SK-N-SH treated with all-trans-retinoic acid at 6 μM for 48 hours (cell line): ENCODE measurements around the gene PLXNA4.

Source experiments
- ATAC-seq: fragments of 200-7000 bp; cut with Tn5 transposase; 3 replicates; pipeline ENCODE4 v1.9.1; 2020; ENCODE audit warnings: mild to moderate bottlenecking, moderate library complexity
- ARNTL ChIP-seq: fragments of 450-650 bp; formaldehyde crosslinking; IDR thresholded peaks from 2 replicates; pipeline ENCODE4 v1.5.0; 2020; ENCODE audit warnings: low read depth, mild to moderate bottlenecking, moderate library complexity, borderline replicate concordance
- BACH2 ChIP-seq: fragments of 250-450 bp; sonication (Bioruptor Pico); IDR thresholded peaks from 2 replicates; pipeline ENCODE4 v1.9.0; 2021; ENCODE audit warnings: mild to moderate bottlenecking, borderline replicate concordance
- CSDC2 ChIP-seq: fragments of 250-450 bp; sonication (Bioruptor Pico); IDR thresholded peaks from 2 replicates; pipeline ENCODE4 v1.5.0; 2020; ENCODE audit warnings: mild to moderate bottlenecking, moderate library complexity
- ESRRG ChIP-seq: fragments of 250-450 bp; sonication (Bioruptor Pico); IDR thresholded peaks from 2 replicates; pipeline ENCODE4 v1.6.1; 2021; ENCODE audit warnings: mild to moderate bottlenecking
- GLIS3 ChIP-seq: fragments of 250-450 bp; sonication (Bioruptor Pico); IDR thresholded peaks from 2 replicates; pipeline ENCODE4 v1.5.0; 2020; ENCODE audit warnings: mild to moderate bottlenecking, moderate library complexity
- ISL1 ChIP-seq: fragments of 250-450 bp; sonication (Bioruptor Pico); IDR thresholded peaks from 2 replicates; pipeline ENCODE4 v2.1.2; 2022; ENCODE audit warnings: mild to moderate bottlenecking, moderate library complexity
- OSR1 ChIP-seq: fragments of 250-450 bp; sonication (Bioruptor Pico); IDR thresholded peaks from 2 replicates; pipeline ENCODE4 v1.8.0; 2022; ENCODE audit warnings: moderate library complexity, mild to moderate bottlenecking, inconsistent platforms
- POU6F1 ChIP-seq: fragments of 250-450 bp; sonication (Bioruptor Pico); IDR thresholded peaks from 2 replicates; pipeline ENCODE4 v1.8.0; 2021; ENCODE audit warnings: low read depth, mild to moderate bottlenecking, moderate library complexity, borderline replicate concordance
- RARB ChIP-seq: fragments of 250-450 bp; sonication (Bioruptor Pico); IDR thresholded peaks from 2 replicates; pipeline ENCODE4 v1.8.0; 2021; ENCODE audit warnings: mild to moderate bottlenecking, moderate library complexity
- TCF4 ChIP-seq: fragments of 250-450 bp; sonication (Bioruptor Pico); IDR thresholded peaks from 2 replicates; pipeline ENCODE4 v1.8.0; 2021; ENCODE audit warnings: mild to moderate bottlenecking, moderate library complexity, borderline replicate concordance
- TOX ChIP-seq: fragments of 250-450 bp; sonication (Bioruptor Pico); IDR thresholded peaks from 2 replicates; pipeline ENCODE4 v1.8.0; 2021; ENCODE audit warnings: mild to moderate bottlenecking, moderate library complexity, borderline replicate concordance
- ZC3H10 ChIP-seq: fragments of 250-450 bp; sonication (Bioruptor Pico); IDR thresholded peaks from 2 replicates; pipeline ENCODE4 v1.5.1; 2021; ENCODE audit warnings: mild to moderate bottlenecking, moderate library complexity
- ZFP3 ChIP-seq: fragments of 250-450 bp; sonication (Bioruptor Pico); IDR thresholded peaks from 2 replicates; pipeline ENCODE4 v1.5.0; 2020; ENCODE audit warnings: mild to moderate bottlenecking, moderate library complexity
- ZNF565 ChIP-seq: fragments of 450-650 bp; formaldehyde crosslinking; conservative IDR thresholded peaks from 2 replicates; pipeline ENCODE4 v1.5.0; 2020; ENCODE audit warnings: low read depth, mild to moderate bottlenecking, moderate library complexity
- ZNF8 ChIP-seq: fragments of 450-650 bp; formaldehyde crosslinking; IDR thresholded peaks from 2 replicates; pipeline ENCODE4 v1.5.0; 2020; ENCODE audit warnings: mild to moderate bottlenecking, moderate library complexity
- TF ChIP-seq, protein P1 (sequence below): fragments of 250-450 bp; sonication (Bioruptor Pico); IDR thresholded peaks from 2 replicates; pipeline ENCODE4 v1.5.1; 2021; ENCODE audit warnings: mild to moderate bottlenecking, moderate library complexity
- TF ChIP-seq, protein P2 (sequence below): fragments of 250-450 bp; sonication (Bioruptor Pico); IDR thresholded peaks from 2 replicates; pipeline ENCODE4 v1.8.0; 2020; ENCODE audit warnings: mild to moderate bottlenecking, moderate library complexity, borderline replicate concordance
- TF ChIP-seq, protein P3 (sequence below): fragments of 250-450 bp; sonication (Bioruptor Pico); IDR thresholded peaks from 2 replicates; pipeline ENCODE4 v1.5.0; 2020; ENCODE audit warnings: mild to moderate bottlenecking, moderate library complexity

PLXNA4 gene

DNA sequence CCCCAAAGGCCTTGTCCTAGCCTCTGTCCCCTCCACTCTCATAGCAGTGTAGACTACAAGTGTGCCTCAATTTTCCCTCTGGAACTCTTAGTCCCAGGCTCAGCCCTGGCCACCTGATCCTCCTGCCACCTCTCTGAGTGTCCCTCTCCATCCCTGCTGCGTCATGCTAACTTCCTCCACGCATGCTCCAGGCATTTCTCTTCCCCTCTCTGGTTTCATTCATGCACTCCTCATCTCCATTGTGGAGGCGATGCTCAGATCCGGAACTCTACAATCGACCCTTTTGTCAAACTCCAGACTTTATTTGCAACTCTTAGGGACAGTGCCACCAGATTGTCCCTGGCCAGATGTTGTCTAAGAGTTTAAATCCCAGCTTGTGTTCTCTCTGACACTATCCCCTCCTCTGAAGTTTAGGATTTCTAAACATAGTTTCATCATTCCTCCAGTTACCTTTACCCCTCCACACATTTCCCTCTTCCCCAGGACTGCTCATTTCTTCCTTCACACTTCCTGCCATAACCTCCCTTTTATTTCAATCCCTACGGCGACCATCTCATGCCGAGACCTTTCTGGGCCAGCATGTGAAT is 492.6 kb downstream of the PLXNA4 start:
- no peak for ATAC-seq
- TF ChIP-seq GLIS3 (CRISPR knock-in tag) (no peak), ZC3H10 (CRISPR knock-in tag) (no peak), ZNF8 (CRISPR knock-in tag) (no peak), BACH2 (CRISPR knock-in tag) (no peak), ESRRG (CRISPR knock-in tag) (no peak), TOX (CRISPR knock-in tag) (no peak), CSDC2 (CRISPR knock-in tag) (no peak), ARNTL (no peak), POU6F1 (CRISPR knock-in tag) (no peak)
- TF ChIP-seq, protein P1, sequence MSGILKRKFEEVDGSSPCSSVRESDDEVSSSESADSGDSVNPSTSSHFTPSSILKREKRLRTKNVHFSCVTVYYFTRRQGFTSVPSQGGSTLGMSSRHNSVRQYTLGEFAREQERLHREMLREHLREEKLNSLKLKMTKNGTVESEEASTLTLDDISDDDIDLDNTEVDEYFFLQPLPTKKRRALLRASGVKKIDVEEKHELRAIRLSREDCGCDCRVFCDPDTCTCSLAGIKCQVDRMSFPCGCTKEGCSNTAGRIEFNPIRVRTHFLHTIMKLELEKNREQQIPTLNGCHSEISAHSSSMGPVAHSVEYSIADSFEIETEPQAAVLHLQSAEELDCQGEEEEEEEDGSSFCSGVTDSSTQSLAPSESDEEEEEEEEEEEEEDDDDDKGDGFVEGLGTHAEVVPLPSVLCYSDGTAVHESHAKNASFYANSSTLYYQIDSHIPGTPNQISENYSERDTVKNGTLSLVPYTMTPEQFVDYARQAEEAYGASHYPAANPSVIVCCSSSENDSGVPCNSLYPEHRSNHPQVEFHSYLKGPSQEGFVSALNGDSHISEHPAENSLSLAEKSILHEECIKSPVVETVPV (CRISPR knock-in tag) = no peak
- TF ChIP-seq, protein P2, sequence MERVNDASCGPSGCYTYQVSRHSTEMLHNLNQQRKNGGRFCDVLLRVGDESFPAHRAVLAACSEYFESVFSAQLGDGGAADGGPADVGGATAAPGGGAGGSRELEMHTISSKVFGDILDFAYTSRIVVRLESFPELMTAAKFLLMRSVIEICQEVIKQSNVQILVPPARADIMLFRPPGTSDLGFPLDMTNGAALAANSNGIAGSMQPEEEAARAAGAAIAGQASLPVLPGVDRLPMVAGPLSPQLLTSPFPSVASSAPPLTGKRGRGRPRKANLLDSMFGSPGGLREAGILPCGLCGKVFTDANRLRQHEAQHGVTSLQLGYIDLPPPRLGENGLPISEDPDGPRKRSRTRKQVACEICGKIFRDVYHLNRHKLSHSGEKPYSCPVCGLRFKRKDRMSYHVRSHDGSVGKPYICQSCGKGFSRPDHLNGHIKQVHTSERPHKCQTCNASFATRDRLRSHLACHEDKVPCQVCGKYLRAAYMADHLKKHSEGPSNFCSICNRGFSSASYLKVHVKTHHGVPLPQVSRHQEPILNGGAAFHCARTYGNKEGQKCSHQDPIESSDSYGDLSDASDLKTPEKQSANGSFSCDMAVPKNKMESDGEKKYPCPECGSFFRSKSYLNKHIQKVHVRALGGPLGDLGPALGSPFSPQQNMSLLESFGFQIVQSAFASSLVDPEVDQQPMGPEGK (CRISPR knock-in tag) = no peak
- TF ChIP-seq, protein P3, sequence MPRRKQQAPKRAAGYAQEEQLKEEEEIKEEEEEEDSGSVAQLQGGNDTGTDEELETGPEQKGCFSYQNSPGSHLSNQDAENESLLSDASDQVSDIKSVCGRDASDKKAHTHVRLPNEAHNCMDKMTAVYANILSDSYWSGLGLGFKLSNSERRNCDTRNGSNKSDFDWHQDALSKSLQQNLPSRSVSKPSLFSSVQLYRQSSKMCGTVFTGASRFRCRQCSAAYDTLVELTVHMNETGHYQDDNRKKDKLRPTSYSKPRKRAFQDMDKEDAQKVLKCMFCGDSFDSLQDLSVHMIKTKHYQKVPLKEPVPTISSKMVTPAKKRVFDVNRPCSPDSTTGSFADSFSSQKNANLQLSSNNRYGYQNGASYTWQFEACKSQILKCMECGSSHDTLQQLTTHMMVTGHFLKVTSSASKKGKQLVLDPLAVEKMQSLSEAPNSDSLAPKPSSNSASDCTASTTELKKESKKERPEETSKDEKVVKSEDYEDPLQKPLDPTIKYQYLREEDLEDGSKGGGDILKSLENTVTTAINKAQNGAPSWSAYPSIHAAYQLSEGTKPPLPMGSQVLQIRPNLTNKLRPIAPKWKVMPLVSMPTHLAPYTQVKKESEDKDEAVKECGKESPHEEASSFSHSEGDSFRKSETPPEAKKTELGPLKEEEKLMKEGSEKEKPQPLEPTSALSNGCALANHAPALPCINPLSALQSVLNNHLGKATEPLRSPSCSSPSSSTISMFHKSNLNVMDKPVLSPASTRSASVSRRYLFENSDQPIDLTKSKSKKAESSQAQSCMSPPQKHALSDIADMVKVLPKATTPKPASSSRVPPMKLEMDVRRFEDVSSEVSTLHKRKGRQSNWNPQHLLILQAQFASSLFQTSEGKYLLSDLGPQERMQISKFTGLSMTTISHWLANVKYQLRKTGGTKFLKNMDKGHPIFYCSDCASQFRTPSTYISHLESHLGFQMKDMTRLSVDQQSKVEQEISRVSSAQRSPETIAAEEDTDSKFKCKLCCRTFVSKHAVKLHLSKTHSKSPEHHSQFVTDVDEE (CRISPR knock-in tag) = no peak

GRCh38 chr7:132083126-132083525 is 493.1 kb downstream of the PLXNA4 start:
- no peak for ATAC-seq
- TF ChIP-seq POU6F1 (CRISPR knock-in tag) (no peak), ARNTL (no peak), RARB (no peak), OSR1 (CRISPR knock-in tag) (no peak), CSDC2 (CRISPR knock-in tag) (no peak), ZFP3 (CRISPR knock-in tag) (no peak), ZNF565 (CRISPR knock-in tag) (no peak), ISL1 (CRISPR knock-in tag) (no peak), TOX (CRISPR knock-in tag) (no peak), TCF4 (CRISPR knock-in tag) (no peak), ESRRG (CRISPR knock-in tag) (no peak)
- TF ChIP-seq, protein P3 (CRISPR knock-in tag) = no peak
- TF ChIP-seq, protein P2 (CRISPR knock-in tag) = no peak
